ENCODE results near the gene MED27. TPM values are rescaled to one million over a fixed set of nuclear protein-coding genes. Genes with fewer than 3 reads are reported as not detected.

MED27 gene
- total and polyA plus RNA-seq, 2 of the 4 experiments (the other 2 are of a cell fraction), result 50.2 to 63.4 TPM

DNA sequence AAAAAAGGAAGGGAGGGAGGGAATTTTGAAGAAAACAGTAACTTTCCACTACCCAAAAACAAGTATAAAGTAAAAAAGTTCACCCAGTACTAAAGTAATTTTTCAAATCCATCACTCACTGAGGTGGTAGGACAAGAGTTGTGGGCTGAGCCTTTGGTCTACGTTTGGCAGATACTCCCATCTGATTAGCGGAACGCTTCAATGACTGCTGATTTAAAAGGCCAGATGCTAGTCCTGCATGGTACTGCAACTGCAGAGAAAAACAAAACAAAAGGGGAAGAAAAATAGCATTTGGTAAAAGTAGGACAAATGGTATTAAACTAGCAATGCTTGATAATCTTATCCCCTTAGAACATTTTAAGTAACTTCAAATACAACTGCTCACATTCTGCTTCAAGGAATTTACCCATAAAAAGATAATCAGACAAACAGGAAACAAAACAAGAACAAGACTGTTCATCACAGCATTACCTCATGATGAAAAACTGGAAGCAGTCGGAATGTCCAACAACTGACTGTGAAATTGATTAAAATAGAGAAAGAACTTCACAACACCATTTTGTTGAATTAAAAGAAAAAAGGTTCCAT is 65.4 kb downstream of the MED27 start:
- peaks cover 22 to 44% of the 10 kb centered on the region in 2 experiments for H3K79me1 ChIP-seq (ENCODE audit: low read depth in 1 of 2, low read length in 2 of 2)
- no peak overlapping the region for H4K8ac ChIP-seq (ENCODE audit: low read depth in 2 of 2, low read length in 2 of 2)
- H3K4me2 ChIP-seq (ENCODE audit: low read depth, low read length), result no peak overlapping the region
- BruUV-seq (replicated peaks), result no TSS peak
- H3K4me1 ChIP-seq (ENCODE audit: control insufficient read depth, insufficient read depth, low read length), result peaks cover 2% of the 10 kb centered on the region; the same call in 1 of the 2 replicates
- H4K5ac ChIP-seq (ENCODE audit: low read depth, low read length), result no peak overlapping the region
- H3K36me3 ChIP-seq (ENCODE audit: control insufficient read depth, insufficient read depth, low read length), result peaks cover 3% of the 10 kb centered on the region; the same call in 1 of the 2 replicates
- dilution Hi-C loops (cut with HindIII; ENCODE audit: low sequenced_read_pairs, unreplicated experiment) (no loop called here), in situ Hi-C loops (cut with MboI; ENCODE audit: low sequenced_read_pairs) (no loop called here), intact Hi-C loops (cut with micrococcal nuclease) (no loop called here)
- ChIA-PET CTCF (no interaction called here), POLR2A (ENCODE audit: unreplicated experiment) (no interaction called here)
- peaks cover 6% of the 10 kb centered on the region for H3K9me1 ChIP-seq (ENCODE audit: insufficient read depth, low read length)
- H2AK5ac ChIP-seq (ENCODE audit: low read depth, low read length), result no peak overlapping the region
- H3K4me3 ChIP-seq (ENCODE audit: insufficient read depth, low read depth, low read length), result no peak overlapping the region
- H2BK120ac ChIP-seq (ENCODE audit: low read depth, low read length), result no peak overlapping the region
- H3K4ac ChIP-seq (ENCODE audit: low read depth, low read length), result no peak overlapping the region
- ATAC-seq (ENCODE audit: low read depth) (no peak), DNase-seq (no peak)
- H3K56ac ChIP-seq (ENCODE audit: extremely low read depth, insufficient read depth, low read length), result no peak overlapping the region
- H3K14ac ChIP-seq (replicated peaks; ENCODE audit: low read depth, low read length), result no peak overlapping the region
- no peak overlapping the region for H2AFZ ChIP-seq (replicated peaks; ENCODE audit: low read length, poor library complexity)
- no peak overlapping the region for H4K91ac ChIP-seq (ENCODE audit: insufficient read depth, low read depth, low read length)
- H3K9ac ChIP-seq (ENCODE audit: low read depth, low read length), result no peak overlapping the region
- H2BK20ac ChIP-seq (ENCODE audit: low read depth, low read length), result no peak overlapping the region
- no peaks in the 10 kb centered on the region for H3K27me3 ChIP-seq (ENCODE audit: control insufficient read depth, insufficient read depth, low read length)
- H4K20me1 ChIP-seq (ENCODE audit: insufficient read depth, low read length), result peaks cover 5% of the 10 kb centered on the region; the same call in 1 of the 2 replicates
- no peak overlapping the region for H3K18ac ChIP-seq (ENCODE audit: low read depth, low read length)
- no peak overlapping the region for H2BK15ac ChIP-seq (ENCODE audit: low read depth, low read length)
- H3K23ac ChIP-seq (ENCODE audit: low read depth, low read length), result no peak overlapping the region
- TF ChIP-seq BHLHE40 (IDR thresholded peaks at IDR 0.05; ENCODE audit: low read depth, low read length) (no peak), RCOR1 (IDR thresholded peaks at IDR 0.05; ENCODE audit: insufficient replicate concordance, low read length) (no peak), FOS (IDR thresholded peaks at IDR 0.05; ENCODE audit: low read depth, low read length) (no peak), RFX5 (IDR thresholded peaks at IDR 0.05; ENCODE audit: low read depth, low read length) (no peak), CHD1 (IDR thresholded peaks at IDR 0.05; ENCODE audit: low read depth, low read length) (no peak), MAFK (IDR thresholded peaks at IDR 0.05; ENCODE audit: low read depth, low read length) (no peak), MAZ (IDR thresholded peaks at IDR 0.05; ENCODE audit: borderline replicate concordance, low read depth, low read length) (no peak), NFE2L2 (IDR thresholded peaks at IDR 0.05; ENCODE audit: low read depth, low read length) (no peak), MXI1 (IDR thresholded peaks at IDR 0.05; ENCODE audit: borderline replicate concordance, low read depth, low read length) (no peak), SMC3 (IDR thresholded peaks at IDR 0.05; ENCODE audit: low read depth, low read length) (no peak), CEBPB (IDR thresholded peaks at IDR 0.05; ENCODE audit: low read depth, low read length) (no peak), POLR2A (IDR thresholded peaks at IDR 0.05; ENCODE audit: low read depth, low read length) (no peak), RAD21 (IDR thresholded peaks at IDR 0.05; ENCODE audit: low read length) (no peak)
- TF ChIP-seq, protein P1, sequence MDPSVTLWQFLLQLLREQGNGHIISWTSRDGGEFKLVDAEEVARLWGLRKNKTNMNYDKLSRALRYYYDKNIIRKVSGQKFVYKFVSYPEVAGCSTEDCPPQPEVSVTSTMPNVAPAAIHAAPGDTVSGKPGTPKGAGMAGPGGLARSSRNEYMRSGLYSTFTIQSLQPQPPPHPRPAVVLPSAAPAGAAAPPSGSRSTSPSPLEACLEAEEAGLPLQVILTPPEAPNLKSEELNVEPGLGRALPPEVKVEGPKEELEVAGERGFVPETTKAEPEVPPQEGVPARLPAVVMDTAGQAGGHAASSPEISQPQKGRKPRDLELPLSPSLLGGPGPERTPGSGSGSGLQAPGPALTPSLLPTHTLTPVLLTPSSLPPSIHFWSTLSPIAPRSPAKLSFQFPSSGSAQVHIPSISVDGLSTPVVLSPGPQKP (IDR thresholded peaks at IDR 0.05; ENCODE audit: borderline replicate concordance, low read depth, low read length), result no peak
- TF ChIP-seq, protein P2, sequence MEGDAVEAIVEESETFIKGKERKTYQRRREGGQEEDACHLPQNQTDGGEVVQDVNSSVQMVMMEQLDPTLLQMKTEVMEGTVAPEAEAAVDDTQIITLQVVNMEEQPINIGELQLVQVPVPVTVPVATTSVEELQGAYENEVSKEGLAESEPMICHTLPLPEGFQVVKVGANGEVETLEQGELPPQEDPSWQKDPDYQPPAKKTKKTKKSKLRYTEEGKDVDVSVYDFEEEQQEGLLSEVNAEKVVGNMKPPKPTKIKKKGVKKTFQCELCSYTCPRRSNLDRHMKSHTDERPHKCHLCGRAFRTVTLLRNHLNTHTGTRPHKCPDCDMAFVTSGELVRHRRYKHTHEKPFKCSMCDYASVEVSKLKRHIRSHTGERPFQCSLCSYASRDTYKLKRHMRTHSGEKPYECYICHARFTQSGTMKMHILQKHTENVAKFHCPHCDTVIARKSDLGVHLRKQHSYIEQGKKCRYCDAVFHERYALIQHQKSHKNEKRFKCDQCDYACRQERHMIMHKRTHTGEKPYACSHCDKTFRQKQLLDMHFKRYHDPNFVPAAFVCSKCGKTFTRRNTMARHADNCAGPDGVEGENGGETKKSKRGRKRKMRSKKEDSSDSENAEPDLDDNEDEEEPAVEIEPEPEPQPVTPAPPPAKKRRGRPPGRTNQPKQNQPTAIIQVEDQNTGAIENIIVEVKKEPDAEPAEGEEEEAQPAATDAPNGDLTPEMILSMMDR (conservative IDR thresholded peaks at IDR 0.05; ENCODE audit: low read depth, low read length), result no peak
- TF ChIP-seq, protein P3, sequence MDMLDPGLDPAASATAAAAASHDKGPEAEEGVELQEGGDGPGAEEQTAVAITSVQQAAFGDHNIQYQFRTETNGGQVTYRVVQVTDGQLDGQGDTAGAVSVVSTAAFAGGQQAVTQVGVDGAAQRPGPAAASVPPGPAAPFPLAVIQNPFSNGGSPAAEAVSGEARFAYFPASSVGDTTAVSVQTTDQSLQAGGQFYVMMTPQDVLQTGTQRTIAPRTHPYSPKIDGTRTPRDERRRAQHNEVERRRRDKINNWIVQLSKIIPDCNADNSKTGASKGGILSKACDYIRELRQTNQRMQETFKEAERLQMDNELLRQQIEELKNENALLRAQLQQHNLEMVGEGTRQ (IDR thresholded peaks at IDR 0.05; ENCODE audit: low read depth, low read length), result no peak
- H3K27ac ChIP-seq (ENCODE audit: insufficient read depth, low read length), result no peak overlapping the region
- H2BK5ac ChIP-seq (ENCODE audit: low read depth, low read length, poor library complexity, severe bottlenecking), result no peak overlapping the region
- H2AK9ac ChIP-seq (replicated peaks; ENCODE audit: low read depth, low read length, poor library complexity), result no peak overlapping the region
- 89% methylated on average over 3 of the region's 4 CpGs; no CpG with 5 or more reads in 1 of the 2 experiments for WGBS, 2 experiments (ENCODE audit: extremely low coverage in 2 of 2, insufficient read length in 1 of 2)
- H3K9me3 ChIP-seq (ENCODE audit: control insufficient read depth, insufficient read depth, low read length), result no peaks in the 10 kb centered on the region
